Measurements from ENCODE around the gene SNTB2. TPM values are rescaled to one million over a fixed set of nuclear protein-coding genes. Genes with fewer than 3 reads are reported as not detected.

The SNTB2 gene
- total RNA-seq, 1 experiment from 2014 or later: 30.3 TPM

- Histone ChIP-seq H3K4me3 (no peak overlapping the region), H2AFZ (no peak overlapping the region), H3K4me2 (no peak overlapping the region), H4K20me1 (ENCODE audit: insufficient read depth) (peaks cover 16% of the 10 kb centered on the region), H3F3A (ENCODE audit: insufficient read depth, low read depth) (peaks cover 14% of the 10 kb centered on the region; the same call in 1 of the 2 replicates), H3K79me2 (ENCODE audit: low read depth) (peaks cover 13% of the 10 kb centered on the region), H3K27ac (no peak overlapping the region), H3K27me3 (ENCODE audit: insufficient read depth, low read depth) (no peaks in the 10 kb centered on the region), H3K36me3 (ENCODE audit: low read depth) (peaks cover 62% of the 10 kb centered on the region), H3K4me1 (replicated peaks; ENCODE audit: insufficient read depth) (no peaks in the 10 kb centered on the region), H3K9me2 (ENCODE audit: insufficient read depth) (no peaks in the 10 kb centered on the region), H3K9me3 (ENCODE audit: insufficient read depth, low read depth) (no peaks in the 10 kb centered on the region)
- intact Hi-C loops (cut with micrococcal nuclease; ENCODE audit: unreplicated experiment): no loop called here
- TF ChIP-seq EZH2 (IDR thresholded peaks at IDR 0.05; ENCODE audit: low read depth) (no peak), CTCF (conservative IDR thresholded peaks at IDR 0.05) (no peak)
- CTCF ChIA-PET: no interaction called here
- no TSS peak for BruUV-seq (replicated peaks)
- POLR2A ChIA-PET (ENCODE audit: unreplicated experiment): no interaction called here
- DNase-seq: no peak
These were observed 46.0 kb upstream of the SNTB2 start for GRCh38 chr16:69141014-69141413.

DNA sequence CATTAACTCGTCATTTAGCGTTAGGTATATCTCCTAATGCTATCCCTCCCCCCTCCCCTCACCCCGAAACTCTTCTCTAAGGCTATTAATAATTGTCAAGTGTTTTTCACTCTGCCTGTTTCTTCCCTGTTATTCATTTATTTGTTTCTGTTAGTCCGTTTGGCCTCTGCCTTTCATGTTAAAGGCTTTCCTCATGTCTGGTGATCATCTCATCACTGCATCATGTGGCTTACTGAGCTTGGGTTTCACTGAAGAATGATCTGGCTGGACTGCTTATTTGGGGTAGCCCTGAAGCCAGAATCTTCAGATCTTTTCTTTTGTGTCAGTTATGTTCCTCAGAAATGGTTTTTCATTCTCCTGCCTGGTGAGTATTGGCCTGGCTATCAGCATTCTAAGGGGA is 45.0 kb upstream of the SNTB2 start:
- Histone ChIP-seq H2AFZ (no peak overlapping the region), H3K4me2 (no peak overlapping the region), H4K20me1 (ENCODE audit: insufficient read depth) (peaks cover 9% of the 10 kb centered on the region; the same call in 1 of the 2 replicates), H3K79me2 (ENCODE audit: low read depth) (peaks cover 4% of the 10 kb centered on the region; the same call in 1 of the 2 replicates), H3F3A (ENCODE audit: insufficient read depth, low read depth) (peaks cover 19% of the 10 kb centered on the region; the same call in 1 of the 2 replicates), H3K27ac (no peak overlapping the region), H3K27me3 (ENCODE audit: insufficient read depth, low read depth) (no peaks in the 10 kb centered on the region), H3K9me3 (ENCODE audit: insufficient read depth, low read depth) (no peaks in the 10 kb centered on the region), H3K9me2 (ENCODE audit: insufficient read depth) (no peaks in the 10 kb centered on the region), H3K4me1 (replicated peaks; ENCODE audit: insufficient read depth) (no peaks in the 10 kb centered on the region), H3K4me3 (no peak overlapping the region), H3K36me3 (ENCODE audit: low read depth) (peaks cover 63% of the 10 kb centered on the region)
- BruUV-seq (replicated peaks): no TSS peak
- ChIA-PET CTCF (no interaction called here), POLR2A (ENCODE audit: unreplicated experiment) (no interaction called here)
- TF ChIP-seq CTCF (conservative IDR thresholded peaks at IDR 0.05) (no peak), EZH2 (IDR thresholded peaks at IDR 0.05; ENCODE audit: low read depth) (no peak)
- no peak for DNase-seq
- intact Hi-C loops (cut with micrococcal nuclease; ENCODE audit: unreplicated experiment): no loop called here

DNA sequence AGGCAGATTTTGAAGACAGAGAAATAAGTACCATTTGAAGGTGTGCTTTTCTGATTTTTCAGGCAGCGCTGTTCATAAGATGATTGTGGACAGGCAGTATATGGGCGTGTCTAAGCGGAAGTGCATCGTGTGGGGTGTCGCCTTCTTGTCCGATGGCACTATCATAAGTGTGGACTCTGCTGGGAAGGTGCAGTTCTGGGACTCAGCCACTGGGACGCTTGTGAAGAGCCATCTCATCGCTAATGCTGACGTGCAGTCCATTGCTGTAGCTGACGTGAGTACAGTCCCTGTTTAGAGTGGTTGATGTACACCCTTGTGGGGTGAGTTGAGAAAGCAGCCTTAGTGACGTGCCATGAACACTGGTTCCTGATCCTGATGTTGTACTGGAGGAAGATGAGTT is 43.8 kb upstream of the SNTB2 start:
- intact Hi-C loops (cut with micrococcal nuclease; ENCODE audit: unreplicated experiment): no loop called here
- no peak for TF ChIP-seq EZH2 (IDR thresholded peaks at IDR 0.05; ENCODE audit: low read depth)
- no peak for TF ChIP-seq CTCF (conservative IDR thresholded peaks at IDR 0.05)
- H3K79me2 ChIP-seq (ENCODE audit: low read depth): no peaks in the 10 kb centered on the region
- peaks cover 52% of the 10 kb centered on the region for H3K36me3 ChIP-seq (ENCODE audit: low read depth)
- H3K9me2 ChIP-seq (ENCODE audit: insufficient read depth): no peaks in the 10 kb centered on the region
- peaks cover 23% of the 10 kb centered on the region; the same call in 1 of the 2 replicates for H3F3A ChIP-seq (ENCODE audit: insufficient read depth, low read depth)
- BruUV-seq (replicated peaks): no TSS peak
- no peaks in the 10 kb centered on the region for H3K4me1 ChIP-seq (replicated peaks; ENCODE audit: insufficient read depth)
- DNase-seq: no peak
- CTCF ChIA-PET: no interaction called here
- H3K9me3 ChIP-seq (ENCODE audit: insufficient read depth, low read depth): no peaks in the 10 kb centered on the region
- H2AFZ ChIP-seq: no peak overlapping the region
- no peak overlapping the region for H3K4me3 ChIP-seq
- H4K20me1 ChIP-seq (ENCODE audit: insufficient read depth): peaks cover 9% of the 10 kb centered on the region; the same call in 1 of the 2 replicates
- no peak overlapping the region for H3K27ac ChIP-seq
- no peaks in the 10 kb centered on the region for H3K27me3 ChIP-seq (ENCODE audit: insufficient read depth, low read depth)
- POLR2A ChIA-PET (ENCODE audit: unreplicated experiment): no interaction called here
- no peak overlapping the region for H3K4me2 ChIP-seq

Data from PC-9 (cell line).